Upper lobe of left lung (tissue), 4 donors: ENCODE data around the gene TMEM132D.

ENCODE experiments used
- CTCF ChIP-seq, 6 experiments: fragments of 450-650 bp in 4 of 6; fragments of 200-600 bp in 2 of 6; sonication (generic) in 2 of 6; IDR thresholded peaks; one replicate each; pipeline ENCODE4 v1.5.1; 2016 to 2019; ENCODE audit warnings: antibody characterized with exemption in 6 of 6
- EP300 ChIP-seq, 4 donors: sonication (generic); formaldehyde crosslinking; IDR thresholded peaks; one replicate each; pipeline ENCODE4 v1.5.1; 2017; ENCODE audit warnings: antibody characterized with exemption in 4 of 4, control low read depth in 2 of 4
- POLR2A ChIP-seq, 4 donors: fragments of 450-650 bp; IDR thresholded peaks; one replicate each; pipeline ENCODE4 v1.5.1; 2016 to 2017; ENCODE audit warnings: antibody characterized with exemption in 4 of 4, mild to moderate bottlenecking in 2 of 4
- POLR2AphosphoS5 ChIP-seq, 2 donors: sonication (generic); formaldehyde crosslinking; IDR thresholded peaks; one replicate each; pipeline ENCODE4 v1.5.1; 2017; ENCODE audit warnings: antibody characterized with exemption in 2 of 2

GRCh38 chr12:129716825-129717224, 187.0 kb downstream of the TMEM132D start:
- TF ChIP-seq CTCF (IDR thresholded peaks at IDR 0.05) (no peak), POLR2AphosphoS5 (IDR thresholded peaks at IDR 0.05) (no peak), POLR2A (IDR thresholded peaks at IDR 0.05) (no peak), EP300 (IDR thresholded peaks at IDR 0.05) (no peak)
